ENCODE measurements around the gene DUS1L.

The DUS1L gene

GRCh38 chr17:82086941-82087906, 21.6 kb upstream of the DUS1L start:
- Histone ChIP-seq H3K9me3 (ENCODE audit: control insufficient read depth, low read length) (no peaks in the 10 kb centered on the region), H3K27me3 (ENCODE audit: control insufficient read depth, insufficient read depth, low read length, poor library complexity, severe bottlenecking) (no peaks in the 10 kb centered on the region), H3K4me1 (ENCODE audit: control insufficient read depth, insufficient read depth, low read length) (no peaks in the 10 kb centered on the region), H3K27ac (ENCODE audit: insufficient read depth, low read depth, low read length, poor library complexity, severe bottlenecking) (no peak overlapping the region), H3K4me3 (ENCODE audit: insufficient read depth, low read depth, low read length) (no peak overlapping the region), H3K36me3 (ENCODE audit: control insufficient read depth, insufficient read depth, low read length) (peaks cover 80% of the 10 kb centered on the region)
- 94 to 95% methylated on average over 39 of the region's 39 CpGs for WGBS, 2 experiments

- Histone ChIP-seq H3K27ac (ENCODE audit: insufficient read depth, low read depth, low read length, poor library complexity, severe bottlenecking) (no peak overlapping the region), H3K36me3 (ENCODE audit: control insufficient read depth, insufficient read depth, low read length) (peaks cover 75% of the 10 kb centered on the region)
- WGBS, 2 experiments: 96 to 97% methylated on average over 25 of the region's 25 CpGs
Measured at GRCh38 chr17:82085931-82086764, 20.5 kb upstream of the DUS1L start.

DNA sequence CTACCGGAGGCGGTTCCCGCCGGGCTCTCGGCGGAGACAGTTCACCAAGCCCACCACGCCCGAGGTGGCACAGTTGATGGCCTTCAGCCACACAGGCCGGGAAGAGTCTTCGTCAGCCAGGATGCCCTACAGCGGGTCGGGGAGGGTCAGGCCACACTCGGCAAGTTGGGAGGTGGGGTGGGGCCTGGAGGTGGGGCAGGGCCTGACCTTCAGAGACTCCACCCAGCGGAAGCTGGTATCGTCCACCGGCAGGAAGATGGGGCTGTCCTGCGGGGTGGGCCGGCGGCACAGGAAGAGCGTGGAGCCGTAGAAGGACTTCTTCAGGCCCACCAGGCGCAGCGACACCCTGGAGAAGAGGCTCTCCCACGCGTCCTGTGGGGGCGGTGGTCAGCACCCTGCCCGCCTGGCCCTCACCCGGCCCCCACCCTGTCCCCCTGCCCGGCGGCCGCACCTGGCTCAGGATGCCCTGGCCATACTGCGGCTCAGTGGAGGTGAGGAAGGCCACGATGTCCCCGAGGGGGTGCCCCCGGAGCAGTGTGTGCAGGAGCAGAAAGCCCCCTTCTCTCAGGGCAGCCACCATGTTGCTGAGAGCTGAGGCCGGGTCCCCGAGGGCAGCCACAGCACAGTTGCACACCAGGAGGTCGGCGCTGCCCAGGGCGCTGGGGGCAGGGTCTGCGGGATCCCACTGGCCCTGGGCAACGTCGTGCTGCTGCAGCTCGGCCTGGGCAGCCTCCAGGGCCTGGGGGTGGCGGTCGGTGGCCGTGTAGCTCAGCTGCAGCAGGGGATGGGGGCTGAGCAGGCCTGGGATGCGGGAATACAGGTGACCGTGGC, 19.6 kb upstream of the DUS1L start:
- Histone ChIP-seq H3K4me1 (ENCODE audit: control insufficient read depth, insufficient read depth, low read length) (no peaks in the 10 kb centered on the region), H3K27ac (ENCODE audit: insufficient read depth, low read depth, low read length, poor library complexity, severe bottlenecking) (no peak overlapping the region), H3K4me3 (ENCODE audit: insufficient read depth, low read depth, low read length) (no peak overlapping the region), H3K9me3 (ENCODE audit: control insufficient read depth, low read length) (no peaks in the 10 kb centered on the region), H3K36me3 (ENCODE audit: control insufficient read depth, insufficient read depth, low read length) (peaks cover 75% of the 10 kb centered on the region), H3K27me3 (ENCODE audit: control insufficient read depth, insufficient read depth, low read length, poor library complexity, severe bottlenecking) (no peaks in the 10 kb centered on the region)
- WGBS, 2 experiments: 93 to 96% methylated on average over 49 of the region's 49 CpGs

More at GRCh38 chr17:82085931-82086764, 20.5 kb upstream of the DUS1L start:
- Histone ChIP-seq H3K4me1 (ENCODE audit: control insufficient read depth, insufficient read depth, low read length) (no peaks in the 10 kb centered on the region), H3K4me3 (ENCODE audit: insufficient read depth, low read depth, low read length) (no peak overlapping the region), H3K27me3 (ENCODE audit: control insufficient read depth, insufficient read depth, low read length, poor library complexity, severe bottlenecking) (no peaks in the 10 kb centered on the region), H3K9me3 (ENCODE audit: control insufficient read depth, low read length) (no peaks in the 10 kb centered on the region)

GRCh38 chr17:82084373-82085030, 18.9 kb upstream of the DUS1L start:
- Histone ChIP-seq H3K36me3 (ENCODE audit: control insufficient read depth, insufficient read depth, low read length) (peaks cover 75% of the 10 kb centered on the region), H3K27me3 (ENCODE audit: control insufficient read depth, insufficient read depth, low read length, poor library complexity, severe bottlenecking) (no peaks in the 10 kb centered on the region), H3K27ac (ENCODE audit: insufficient read depth, low read depth, low read length, poor library complexity, severe bottlenecking) (no peak overlapping the region), H3K4me3 (ENCODE audit: insufficient read depth, low read depth, low read length) (no peak overlapping the region), H3K9me3 (ENCODE audit: control insufficient read depth, low read length) (no peaks in the 10 kb centered on the region), H3K4me1 (ENCODE audit: control insufficient read depth, insufficient read depth, low read length) (no peaks in the 10 kb centered on the region)
- 95 to 96% methylated on average over 31 of the region's 31 CpGs for WGBS, 2 experiments

GRCh38 chr17:82083533-82084359, 18.1 kb upstream of the DUS1L start:
- Histone ChIP-seq H3K4me1 (ENCODE audit: control insufficient read depth, insufficient read depth, low read length) (no peaks in the 10 kb centered on the region), H3K4me3 (ENCODE audit: insufficient read depth, low read depth, low read length) (no peak overlapping the region), H3K27ac (ENCODE audit: insufficient read depth, low read depth, low read length, poor library complexity, severe bottlenecking) (no peak overlapping the region), H3K27me3 (ENCODE audit: control insufficient read depth, insufficient read depth, low read length, poor library complexity, severe bottlenecking) (no peaks in the 10 kb centered on the region), H3K9me3 (ENCODE audit: control insufficient read depth, low read length) (no peaks in the 10 kb centered on the region), H3K36me3 (ENCODE audit: control insufficient read depth, insufficient read depth, low read length) (peaks cover 67% of the 10 kb centered on the region)
- 95 to 96% methylated on average over 55 of the region's 55 CpGs for WGBS, 2 experiments

GRCh38 chr17:82083009-82083408, 17.4 kb upstream of the DUS1L start:
- WGBS, 2 experiments: 96% methylated on average over 24 of the region's 24 CpGs
- Histone ChIP-seq H3K9me3 (ENCODE audit: control insufficient read depth, low read length) (no peaks in the 10 kb centered on the region), H3K27ac (ENCODE audit: insufficient read depth, low read depth, low read length, poor library complexity, severe bottlenecking) (no peak overlapping the region), H3K36me3 (ENCODE audit: control insufficient read depth, insufficient read depth, low read length) (peaks cover 63% of the 10 kb centered on the region), H3K27me3 (ENCODE audit: control insufficient read depth, insufficient read depth, low read length, poor library complexity, severe bottlenecking) (no peaks in the 10 kb centered on the region), H3K4me3 (ENCODE audit: insufficient read depth, low read depth, low read length) (no peak overlapping the region), H3K4me1 (ENCODE audit: control insufficient read depth, insufficient read depth, low read length) (no peaks in the 10 kb centered on the region)

DNA sequence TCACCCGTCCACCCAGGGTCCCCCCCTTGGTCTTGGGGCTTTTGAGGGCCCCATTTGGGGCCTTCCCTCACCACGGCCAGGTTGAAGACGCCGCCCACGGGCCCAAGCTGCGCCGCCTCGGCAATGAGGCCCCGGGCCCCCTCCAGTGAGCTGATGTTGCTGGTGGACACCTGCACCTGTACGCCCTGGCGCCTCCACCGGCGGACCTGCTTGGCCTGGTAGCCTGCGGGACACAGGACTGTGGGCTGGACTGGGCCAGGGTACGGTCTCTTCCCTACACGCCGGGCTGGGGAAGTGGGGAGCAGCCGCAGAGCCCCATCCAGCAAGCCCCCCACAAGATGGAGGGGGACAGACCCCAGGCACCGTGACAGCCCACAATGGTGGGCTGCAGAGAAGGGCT, 16.9 kb upstream of the DUS1L start:
- no peaks in the 10 kb centered on the region for H3K4me1 ChIP-seq (ENCODE audit: control insufficient read depth, insufficient read depth, low read length)
- H3K27me3 ChIP-seq (ENCODE audit: control insufficient read depth, insufficient read depth, low read length, poor library complexity, severe bottlenecking): no peaks in the 10 kb centered on the region
- H3K9me3 ChIP-seq (ENCODE audit: control insufficient read depth, low read length): no peaks in the 10 kb centered on the region
- H3K27ac ChIP-seq (ENCODE audit: insufficient read depth, low read depth, low read length, poor library complexity, severe bottlenecking): no peak overlapping the region
- WGBS, 2 experiments: 96% methylated on average over 19 of the region's 19 CpGs
- peaks cover 61% of the 10 kb centered on the region for H3K36me3 ChIP-seq (ENCODE audit: control insufficient read depth, insufficient read depth, low read length)
- H3K4me3 ChIP-seq (ENCODE audit: insufficient read depth, low read depth, low read length): no peak overlapping the region

DNA sequence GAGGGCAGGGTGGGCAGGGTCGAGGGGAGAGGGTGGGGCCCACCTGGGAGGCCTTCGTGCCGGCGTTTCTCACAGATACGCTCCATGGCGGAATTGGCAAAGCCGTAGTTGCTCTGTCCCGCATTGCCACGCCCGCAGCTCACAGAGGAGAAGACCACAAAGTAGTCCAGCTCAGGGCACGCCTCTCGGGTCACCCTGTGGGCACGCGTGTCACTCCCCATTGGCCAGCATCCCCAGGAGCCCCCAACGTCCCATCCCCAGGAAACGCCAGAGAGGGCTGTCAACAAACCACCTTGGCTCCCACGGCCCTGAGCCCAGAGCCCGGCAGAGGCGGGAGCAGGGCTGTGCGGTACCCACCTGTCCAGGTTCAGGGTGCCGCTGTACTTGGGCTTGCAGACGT, 16.4 kb upstream of the DUS1L start:
- 94 to 96% methylated on average over 22 of the region's 22 CpGs for WGBS, 2 experiments
- H3K4me3 ChIP-seq (ENCODE audit: insufficient read depth, low read depth, low read length): no peak overlapping the region
- H3K36me3 ChIP-seq (ENCODE audit: control insufficient read depth, insufficient read depth, low read length): peaks cover 56% of the 10 kb centered on the region
- no peaks in the 10 kb centered on the region for H3K27me3 ChIP-seq (ENCODE audit: control insufficient read depth, insufficient read depth, low read length, poor library complexity, severe bottlenecking)
- H3K9me3 ChIP-seq (ENCODE audit: control insufficient read depth, low read length): no peaks in the 10 kb centered on the region
- H3K27ac ChIP-seq (ENCODE audit: insufficient read depth, low read depth, low read length, poor library complexity, severe bottlenecking): no peak overlapping the region
- no peaks in the 10 kb centered on the region for H3K4me1 ChIP-seq (ENCODE audit: control insufficient read depth, insufficient read depth, low read length)

- Histone ChIP-seq H3K9me3 (ENCODE audit: control insufficient read depth, low read length) (no peaks in the 10 kb centered on the region), H3K4me3 (ENCODE audit: insufficient read depth, low read depth, low read length) (no peak overlapping the region), H3K27me3 (ENCODE audit: control insufficient read depth, insufficient read depth, low read length, poor library complexity, severe bottlenecking) (no peaks in the 10 kb centered on the region), H3K27ac (ENCODE audit: insufficient read depth, low read depth, low read length, poor library complexity, severe bottlenecking) (no peak overlapping the region), H3K36me3 (ENCODE audit: control insufficient read depth, insufficient read depth, low read length) (peaks cover 52% of the 10 kb centered on the region), H3K4me1 (ENCODE audit: control insufficient read depth, insufficient read depth, low read length) (no peaks in the 10 kb centered on the region)
- 96 to 97% methylated on average over 20 of the region's 20 CpGs for WGBS, 2 experiments
Measured at GRCh38 chr17:82081546-82081945, 15.9 kb upstream of the DUS1L start.

Data from ectodermal cell (in vitro differentiated cells).